ENCODE results near the gene DESI2.
"Not testable (repeated sequence)": the region's sequence is repeated elsewhere in the genome, so short reads cannot be mapped to it uniquely, and the experiment has no call there.

DESI2 gene

GRCh38 chr1:244731651-244732050 lies 78.7 kb downstream of the DESI2 start:
- peaks cover 14% of the 10 kb centered on the region for H3K4me1 ChIP-seq (ENCODE audit: control insufficient read depth, insufficient read depth, low read length)
- H3K9ac ChIP-seq (ENCODE audit: low read depth, low read length): no peak overlapping the region
- H3K36me3 ChIP-seq (ENCODE audit: control insufficient read depth, insufficient read depth, low read length): no peaks in the 10 kb centered on the region
- H3K9me3 ChIP-seq (ENCODE audit: control insufficient read depth, insufficient read depth, low read length): no peaks in the 10 kb centered on the region
- H3K27ac ChIP-seq (ENCODE audit: low read depth, low read length): no peak overlapping the region
- H3K27me3 ChIP-seq (ENCODE audit: control insufficient read depth, insufficient read depth, low read length): peaks cover 13% of the 10 kb centered on the region
- no peak overlapping the region for H3K4me3 ChIP-seq (ENCODE audit: low read depth, low read length)

- Histone ChIP-seq H3K27me3 (ENCODE audit: control insufficient read depth, insufficient read depth, low read length) (peaks cover 13% of the 10 kb centered on the region), H3K9me3 (ENCODE audit: control insufficient read depth, insufficient read depth, low read length) (no peaks in the 10 kb centered on the region), H3K9ac (ENCODE audit: low read depth, low read length) (no peak overlapping the region), H3K4me3 (ENCODE audit: low read depth, low read length) (no peak overlapping the region), H3K36me3 (ENCODE audit: control insufficient read depth, insufficient read depth, low read length) (no peaks in the 10 kb centered on the region), H3K27ac (ENCODE audit: low read depth, low read length) (no peak overlapping the region), H3K4me1 (ENCODE audit: control insufficient read depth, insufficient read depth, low read length) (peaks cover 14% of the 10 kb centered on the region)
Observed at GRCh38 chr1:244732851-244733450, 80.0 kb downstream of the DESI2 start.

- H3K4me1 ChIP-seq (ENCODE audit: control insufficient read depth, insufficient read depth, low read length): peaks cover 11% of the 10 kb centered on the region
- H3K9ac ChIP-seq (ENCODE audit: low read depth, low read length): 0 out of 2 replicates have a peak overlapping the region, but pooled peaks have one; percentile 26
- H3K9me3 ChIP-seq (ENCODE audit: control insufficient read depth, insufficient read depth, low read length): no peaks in the 10 kb centered on the region
- no peaks in the 10 kb centered on the region for H3K36me3 ChIP-seq (ENCODE audit: control insufficient read depth, insufficient read depth, low read length)
- no peak overlapping the region for H3K4me3 ChIP-seq (ENCODE audit: low read depth, low read length)
- peaks cover 13% of the 10 kb centered on the region for H3K27me3 ChIP-seq (ENCODE audit: control insufficient read depth, insufficient read depth, low read length)
- peak overlapping the region; percentile 82 for H3K27ac ChIP-seq (ENCODE audit: low read depth, low read length)
Observed at GRCh38 chr1:244735404-244735803, 82.5 kb downstream of the DESI2 start.

GRCh38 chr1:244735876-244736561 lies 83.1 kb downstream of the DESI2 start:
- H3K9ac ChIP-seq (ENCODE audit: low read depth, low read length): no peak overlapping the region
- H3K4me3 ChIP-seq (ENCODE audit: low read depth, low read length): no peak overlapping the region
- H3K27me3 ChIP-seq (ENCODE audit: control insufficient read depth, insufficient read depth, low read length): peaks cover 11% of the 10 kb centered on the region
- H3K9me3 ChIP-seq (ENCODE audit: control insufficient read depth, insufficient read depth, low read length): no peaks in the 10 kb centered on the region
- H3K4me1 ChIP-seq (ENCODE audit: control insufficient read depth, insufficient read depth, low read length): peaks cover 8% of the 10 kb centered on the region
- H3K36me3 ChIP-seq (ENCODE audit: control insufficient read depth, insufficient read depth, low read length): no peaks in the 10 kb centered on the region
- H3K27ac ChIP-seq (ENCODE audit: low read depth, low read length): peak overlapping the region; percentile 82

- H3K4me3 ChIP-seq (ENCODE audit: low read depth, low read length); H3K9me3 ChIP-seq (ENCODE audit: control insufficient read depth, insufficient read depth, low read length); H3K27me3 ChIP-seq (ENCODE audit: control insufficient read depth, insufficient read depth, low read length); H3K4me1 ChIP-seq (ENCODE audit: control insufficient read depth, insufficient read depth, low read length); H3K9ac ChIP-seq (ENCODE audit: low read depth, low read length); H3K36me3 ChIP-seq (ENCODE audit: control insufficient read depth, insufficient read depth, low read length); H3K27ac ChIP-seq (ENCODE audit: low read depth, low read length): not testable (repeated sequence)
Observed at GRCh38 chr1:244739140-244739539, 86.2 kb downstream of the DESI2 start.

- H3K27me3 ChIP-seq (ENCODE audit: control insufficient read depth, insufficient read depth, low read length); H3K4me1 ChIP-seq (ENCODE audit: control insufficient read depth, insufficient read depth, low read length); H3K36me3 ChIP-seq (ENCODE audit: control insufficient read depth, insufficient read depth, low read length); H3K27ac ChIP-seq (ENCODE audit: low read depth, low read length); H3K9me3 ChIP-seq (ENCODE audit: control insufficient read depth, insufficient read depth, low read length); H3K9ac ChIP-seq (ENCODE audit: low read depth, low read length); H3K4me3 ChIP-seq (ENCODE audit: low read depth, low read length): not testable (repeated sequence)
Observed at GRCh38 chr1:244740027-244740617, 87.2 kb downstream of the DESI2 start.

- Histone ChIP-seq H3K4me1 (ENCODE audit: control insufficient read depth, insufficient read depth, low read length) (no peaks in the 10 kb centered on the region), H3K36me3 (ENCODE audit: control insufficient read depth, insufficient read depth, low read length) (no peaks in the 10 kb centered on the region), H3K27ac (ENCODE audit: low read depth, low read length) (no peak overlapping the region), H3K4me3 (ENCODE audit: low read depth, low read length) (no peak overlapping the region), H3K9me3 (ENCODE audit: control insufficient read depth, insufficient read depth, low read length) (no peaks in the 10 kb centered on the region), H3K27me3 (ENCODE audit: control insufficient read depth, insufficient read depth, low read length) (no peaks in the 10 kb centered on the region), H3K9ac (ENCODE audit: low read depth, low read length) (no peak overlapping the region)
Observed at GRCh38 chr1:244741692-244742091, 88.8 kb downstream of the DESI2 start.

GRCh38 chr1:244749230-244750016 lies 96.5 kb downstream of the DESI2 start:
- Histone ChIP-seq H3K9me3 (ENCODE audit: control insufficient read depth, insufficient read depth, low read length) (no peaks in the 10 kb centered on the region), H3K4me3 (ENCODE audit: low read depth, low read length) (no peak overlapping the region), H3K36me3 (ENCODE audit: control insufficient read depth, insufficient read depth, low read length) (no peaks in the 10 kb centered on the region), H3K9ac (ENCODE audit: low read depth, low read length) (no peak overlapping the region), H3K27ac (ENCODE audit: low read depth, low read length) (no peak overlapping the region), H3K4me1 (ENCODE audit: control insufficient read depth, insufficient read depth, low read length) (no peaks in the 10 kb centered on the region), H3K27me3 (ENCODE audit: control insufficient read depth, insufficient read depth, low read length) (no peaks in the 10 kb centered on the region)

- Histone ChIP-seq H3K27ac (ENCODE audit: low read depth, low read length) (no peak overlapping the region), H3K9me3 (ENCODE audit: control insufficient read depth, insufficient read depth, low read length) (no peaks in the 10 kb centered on the region), H3K27me3 (ENCODE audit: control insufficient read depth, insufficient read depth, low read length) (no peaks in the 10 kb centered on the region), H3K36me3 (ENCODE audit: control insufficient read depth, insufficient read depth, low read length) (no peaks in the 10 kb centered on the region), H3K9ac (ENCODE audit: low read depth, low read length) (no peak overlapping the region), H3K4me1 (ENCODE audit: control insufficient read depth, insufficient read depth, low read length) (no peaks in the 10 kb centered on the region), H3K4me3 (ENCODE audit: low read depth, low read length) (no peak overlapping the region)
Observed at GRCh38 chr1:244751271-244751895, 98.5 kb downstream of the DESI2 start.

- Histone ChIP-seq H3K27me3 (ENCODE audit: control insufficient read depth, insufficient read depth, low read length) (no peaks in the 10 kb centered on the region), H3K9me3 (ENCODE audit: control insufficient read depth, insufficient read depth, low read length) (no peaks in the 10 kb centered on the region), H3K4me3 (ENCODE audit: low read depth, low read length) (no peak overlapping the region), H3K4me1 (ENCODE audit: control insufficient read depth, insufficient read depth, low read length) (peaks cover 11% of the 10 kb centered on the region), H3K36me3 (ENCODE audit: control insufficient read depth, insufficient read depth, low read length) (no peaks in the 10 kb centered on the region), H3K27ac (ENCODE audit: low read depth, low read length) (no peak overlapping the region), H3K9ac (ENCODE audit: low read depth, low read length) (no peak overlapping the region)
Observed at GRCh38 chr1:244755673-244756072, 102.7 kb downstream of the DESI2 start.
